Fibroblast of mammary gland (primary cell): ENCODE measurements around the gene DEAF1.

Source experiments
- DNase-seq: peaks from one replicate; pipeline ENCODE4 v3.0.0-alpha.2; 2010; ENCODE audit warnings: low read depth
- H3K4me3 ChIP-seq: 2 replicates; pipeline ENCODE4 v1.5.1; 2011; ENCODE audit warnings: low read depth, mild to moderate bottlenecking, low read length, moderate library complexity; ENCODE audit not compliant: control insufficient read depth
- CTCF ChIP-seq: conservative IDR thresholded peaks from 2 replicates; pipeline ENCODE4 v1.5.1; 2011; ENCODE audit warnings: low read depth, low read length, inconsistent platforms; ENCODE audit not compliant: control insufficient read depth, insufficient read depth

DEAF1 gene

GRCh38 chr11:608791-609251 lies 86.2 kb downstream of the DEAF1 start:
- no peak overlapping the region for H3K4me3 ChIP-seq
- no peak for DNase-seq
- no peak for TF ChIP-seq CTCF

- H3K4me3 ChIP-seq, result no peak overlapping the region
- DNase-seq, result no peak
Measured at GRCh38 chr11:607971-608659, 86.9 kb downstream of the DEAF1 start.

GRCh38 chr11:607020-607780 lies 87.8 kb downstream of the DEAF1 start:
- no peak for TF ChIP-seq CTCF
- no peak overlapping the region for H3K4me3 ChIP-seq
- no peak for DNase-seq

More at GRCh38 chr11:607971-608659, 86.9 kb downstream of the DEAF1 start:
- TF ChIP-seq CTCF, result no peak

GRCh38 chr11:606245-606644 lies 88.8 kb downstream of the DEAF1 start:
- TF ChIP-seq CTCF, result no peak
- DNase-seq, result peak; percentile 76
- H3K4me3 ChIP-seq, result no peak overlapping the region

- no peak overlapping the region for H3K4me3 ChIP-seq
- no peak for TF ChIP-seq CTCF
- no peak for DNase-seq
Measured at GRCh38 chr11:605286-606129, 89.5 kb downstream of the DEAF1 start.

- no peak for TF ChIP-seq CTCF
- no peak for DNase-seq
- no peak overlapping the region for H3K4me3 ChIP-seq
Measured at GRCh38 chr11:603154-603553, 91.9 kb downstream of the DEAF1 start.
